Keratinocyte (primary cell): ENCODE results near the gene SF3A2.

ENCODE experiments used
- EZH2 ChIP-seq: IDR thresholded peaks from one replicate; pipeline ENCODE4 v1.6.1; 2012; ENCODE audit warnings: inconsistent platforms, mild to moderate bottlenecking, low read length, moderate library complexity
- TF ChIP-seq, protein P1 (sequence below), 3 experiments: IDR thresholded peaks in 1 of 3; conservative IDR thresholded peaks in 1 of 3; optimal IDR thresholded peaks in 1 of 3; 2 replicates in 2 of 3; 3 replicates in 1 of 3; pipeline versions ENCODE3 to v1.5.1; 2011; ENCODE audit warnings: low read length in 3 of 3, mild to moderate bottlenecking in 3 of 3, moderate library complexity in 2 of 3, control low read depth in 1 of 3, inconsistent platforms in 1 of 3; ENCODE audit not compliant: insufficient read depth in 2 of 3; ENCODE audit errors: extremely low read depth in 1 of 3

DNA sequence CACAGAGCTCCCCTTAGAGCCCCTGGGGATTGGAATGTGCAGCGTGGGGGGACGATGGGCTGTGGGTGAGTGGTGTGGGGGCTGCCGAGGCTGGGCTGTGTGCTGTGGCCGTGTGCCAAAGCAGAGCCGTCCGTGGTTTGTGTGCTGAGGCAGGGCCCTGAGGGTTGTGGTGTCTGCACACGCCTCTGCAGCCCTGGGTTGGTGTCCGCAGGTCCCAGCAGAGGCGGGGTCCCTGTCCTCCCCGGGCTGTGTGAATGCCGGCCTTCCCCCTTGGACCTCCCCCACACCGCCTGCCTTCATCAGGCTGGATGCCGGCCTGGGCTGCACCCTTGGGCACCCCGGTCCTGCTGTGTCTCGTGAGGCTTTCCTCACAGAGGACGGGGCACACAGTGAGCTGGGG is 46.7 kb upstream of the SF3A2 start:
- TF ChIP-seq, protein P1, sequence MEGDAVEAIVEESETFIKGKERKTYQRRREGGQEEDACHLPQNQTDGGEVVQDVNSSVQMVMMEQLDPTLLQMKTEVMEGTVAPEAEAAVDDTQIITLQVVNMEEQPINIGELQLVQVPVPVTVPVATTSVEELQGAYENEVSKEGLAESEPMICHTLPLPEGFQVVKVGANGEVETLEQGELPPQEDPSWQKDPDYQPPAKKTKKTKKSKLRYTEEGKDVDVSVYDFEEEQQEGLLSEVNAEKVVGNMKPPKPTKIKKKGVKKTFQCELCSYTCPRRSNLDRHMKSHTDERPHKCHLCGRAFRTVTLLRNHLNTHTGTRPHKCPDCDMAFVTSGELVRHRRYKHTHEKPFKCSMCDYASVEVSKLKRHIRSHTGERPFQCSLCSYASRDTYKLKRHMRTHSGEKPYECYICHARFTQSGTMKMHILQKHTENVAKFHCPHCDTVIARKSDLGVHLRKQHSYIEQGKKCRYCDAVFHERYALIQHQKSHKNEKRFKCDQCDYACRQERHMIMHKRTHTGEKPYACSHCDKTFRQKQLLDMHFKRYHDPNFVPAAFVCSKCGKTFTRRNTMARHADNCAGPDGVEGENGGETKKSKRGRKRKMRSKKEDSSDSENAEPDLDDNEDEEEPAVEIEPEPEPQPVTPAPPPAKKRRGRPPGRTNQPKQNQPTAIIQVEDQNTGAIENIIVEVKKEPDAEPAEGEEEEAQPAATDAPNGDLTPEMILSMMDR (optimal IDR thresholded peaks at IDR 0.05 in 1 of 3, IDR thresholded peaks at IDR 0.05 in 1 of 3, conservative IDR thresholded peaks at IDR 0.05 in 1 of 3; ENCODE audit: extremely low read depth in 1 of 3, insufficient read depth in 2 of 3, low read length in 3 of 3), result no peak
- TF ChIP-seq EZH2, result no peak
